GM18868 (cell line): ENCODE measurements around the gene HUNK.

Experiments used
- ATAC-seq: cut with Tn5 transposase; IDR thresholded peaks from one replicate; pipeline ENCODE4 v1.9.1; 2021; ENCODE audit warnings: mild to moderate bottlenecking, moderate library complexity; ENCODE audit not compliant: unreplicated experiment

The HUNK gene

DNA sequence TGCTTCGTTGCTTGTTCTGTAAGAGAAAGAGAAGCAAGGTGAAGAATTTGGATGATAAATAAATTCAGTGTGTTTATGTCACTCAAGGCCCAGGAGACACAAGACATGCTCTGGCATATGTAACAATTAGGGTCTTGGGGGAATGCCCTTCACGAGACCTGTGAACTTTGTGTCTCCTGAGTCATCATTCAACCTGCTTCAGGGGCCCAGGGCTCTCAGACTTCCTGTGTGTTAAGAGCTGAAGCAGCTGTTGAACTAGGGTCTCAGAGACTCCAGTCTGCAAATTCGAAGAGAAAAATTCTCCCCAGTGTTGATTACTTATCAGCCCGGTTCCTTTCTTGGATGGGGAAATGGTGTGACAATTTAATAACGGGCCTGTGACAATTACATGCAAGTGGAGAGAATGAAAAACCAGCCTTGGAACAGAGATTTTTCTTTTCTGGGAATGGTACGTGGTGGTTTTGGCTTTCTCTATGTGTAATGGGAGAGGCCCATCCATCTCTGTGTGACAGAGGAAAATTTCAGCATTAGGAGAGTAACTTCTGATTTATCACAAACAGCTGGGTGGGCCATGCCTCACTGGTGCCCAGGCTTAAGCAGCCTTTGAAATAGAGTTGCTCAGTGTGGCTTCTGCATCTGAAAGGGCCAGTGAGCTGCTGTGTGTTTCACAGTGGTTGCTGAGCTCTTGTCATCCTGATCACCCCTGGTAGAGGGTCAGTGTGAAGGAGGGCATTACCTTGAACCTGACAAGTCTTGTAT is 22.4 kb downstream of the HUNK start:
- ATAC-seq = no peak

DNA sequence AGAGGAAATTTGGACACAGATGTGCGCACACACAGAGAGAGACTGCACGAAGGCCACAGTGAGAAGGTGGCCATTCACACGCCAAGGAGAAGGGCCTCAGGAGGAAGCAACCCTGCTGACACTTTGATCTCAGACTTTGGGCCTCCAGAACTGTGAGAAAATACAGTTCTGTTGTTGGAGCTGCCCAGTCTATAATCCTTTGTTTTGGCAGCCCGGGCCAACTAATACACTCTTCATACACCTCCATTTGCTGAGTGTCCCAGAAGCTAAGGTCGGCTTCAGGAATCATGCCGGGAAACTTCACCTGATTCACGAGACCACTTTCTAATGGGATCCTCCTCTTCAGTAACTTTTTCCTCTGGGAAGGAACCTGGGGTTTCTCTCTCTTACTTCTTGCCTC is 23.2 kb downstream of the HUNK start:
- no peak for ATAC-seq

DNA sequence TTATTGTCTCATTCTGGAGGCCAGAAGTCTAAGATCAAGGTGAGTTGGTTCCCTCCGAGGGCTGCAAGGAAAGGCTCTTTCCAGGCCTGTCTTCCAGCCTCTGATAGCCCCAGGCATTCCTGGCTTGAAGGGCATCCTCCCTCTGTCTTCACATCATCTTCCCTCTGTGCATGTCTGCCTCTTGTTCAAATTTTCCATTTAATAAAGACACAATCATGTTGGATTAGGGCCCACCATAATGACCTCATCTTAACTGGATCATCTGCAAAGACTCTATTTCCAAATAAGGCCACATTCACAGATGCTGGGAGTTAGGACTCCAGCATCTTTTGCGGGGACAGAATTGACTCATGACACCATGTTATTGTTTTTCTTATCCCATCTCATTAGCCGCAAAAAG is 24.5 kb downstream of the HUNK start:
- no peak for ATAC-seq

DNA sequence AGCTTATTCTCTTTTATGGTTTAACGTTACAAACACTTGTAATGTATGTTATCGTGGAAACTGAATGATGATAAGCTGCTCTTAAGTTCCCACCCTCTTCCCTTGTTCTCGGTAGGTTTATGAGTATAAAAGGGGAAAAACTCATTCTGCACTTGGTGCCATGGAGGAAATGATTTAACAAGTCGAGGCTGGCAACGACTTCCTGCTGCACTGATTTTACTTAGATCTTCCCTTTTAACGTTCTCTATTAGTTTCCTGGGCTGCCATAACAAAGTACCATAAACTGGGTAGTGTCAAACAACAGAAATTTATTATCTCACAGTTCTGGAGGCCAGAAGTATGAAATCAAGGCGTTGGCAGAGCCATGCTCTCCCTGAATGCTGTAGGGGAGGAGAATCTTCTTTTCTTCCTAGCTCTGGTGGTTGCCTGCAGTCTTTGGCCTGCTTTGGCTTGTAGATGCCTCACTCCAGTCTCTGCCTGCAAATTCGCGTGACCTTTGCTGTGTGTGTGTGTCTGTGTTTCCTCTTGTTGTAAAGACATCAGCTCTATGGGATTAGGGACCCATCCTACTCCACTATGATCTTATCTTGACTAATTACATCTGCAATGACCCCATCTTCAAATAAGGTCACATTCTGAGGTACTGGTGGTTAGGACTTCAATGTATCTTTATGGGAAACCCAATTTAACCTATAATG is 26.3 kb downstream of the HUNK start:
- no peak for ATAC-seq

DNA sequence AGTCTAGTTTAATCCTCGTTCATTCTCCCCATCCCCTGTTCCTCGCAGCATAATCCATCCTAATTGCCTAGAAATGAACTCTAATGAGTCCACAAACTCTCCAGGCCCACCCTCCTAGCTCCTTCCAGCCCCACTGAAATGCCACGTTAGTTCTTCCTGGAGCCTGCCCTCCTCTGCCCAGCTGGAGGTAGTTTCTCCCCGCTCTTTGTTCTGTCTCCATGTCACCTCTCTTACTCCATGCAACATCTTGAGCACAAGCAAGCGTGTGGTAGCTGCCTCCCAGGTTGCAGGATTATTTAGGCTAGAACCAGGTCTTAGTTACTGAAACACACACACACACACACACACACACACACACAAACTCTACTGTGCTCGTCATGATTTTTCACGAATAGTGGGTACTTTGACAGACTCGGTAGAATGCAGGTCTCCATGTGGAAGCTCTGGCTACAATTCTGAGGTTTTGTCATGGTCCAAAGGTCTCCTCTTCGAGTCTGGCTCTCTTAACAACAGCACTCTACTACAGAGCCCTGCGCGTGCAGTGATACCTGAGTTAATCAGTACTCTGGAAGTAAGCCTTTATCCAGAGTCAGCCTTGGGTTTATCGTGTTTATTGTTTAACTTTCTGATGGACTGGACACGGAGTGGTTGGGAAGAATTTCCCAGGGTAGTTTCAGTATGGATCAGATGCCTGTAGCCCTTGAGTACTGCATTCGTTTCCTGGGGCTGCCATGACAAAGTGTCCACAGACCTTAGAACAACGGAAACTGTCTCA is 27.5 kb downstream of the HUNK start:
- ATAC-seq = no peak

DNA sequence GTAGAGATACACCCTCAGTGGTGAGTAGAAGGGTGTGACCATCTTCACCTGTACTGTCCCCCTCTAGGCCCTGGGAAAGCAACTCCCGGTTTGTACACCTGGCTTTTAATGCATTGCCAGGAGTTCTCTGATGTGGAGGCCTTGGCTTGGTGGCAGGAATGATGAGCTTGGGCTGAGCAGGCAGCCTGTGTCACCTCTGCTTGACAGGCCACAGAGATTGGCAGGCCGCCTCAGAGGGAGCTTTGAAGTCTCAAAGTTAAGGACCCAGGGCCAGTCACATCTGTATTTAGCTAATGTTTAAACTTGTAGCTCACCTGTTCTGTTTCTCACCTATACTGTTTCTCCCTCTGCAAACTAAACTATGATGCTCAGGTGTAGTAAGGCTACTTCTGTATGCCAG is 28.5 kb downstream of the HUNK start:
- ATAC-seq = no peak

DNA sequence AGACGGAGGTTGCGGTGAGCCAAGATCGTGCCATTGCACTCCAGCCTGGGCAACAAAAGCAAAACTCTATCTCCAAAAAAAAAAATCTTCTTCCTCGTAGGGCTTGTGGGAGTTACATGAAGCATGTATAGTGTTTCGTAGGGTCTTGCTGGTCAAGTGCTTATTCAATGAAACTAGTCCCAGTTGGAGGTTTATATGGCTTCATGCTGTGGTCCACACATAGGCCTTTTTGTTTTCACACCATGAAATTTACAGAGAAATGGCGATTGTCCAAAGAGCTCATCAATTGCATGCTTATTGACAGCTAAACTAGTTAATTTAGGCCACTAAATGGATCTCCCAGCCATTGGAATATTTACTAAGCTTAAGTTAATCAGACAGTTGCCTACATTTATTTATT is 29.6 kb downstream of the HUNK start:
- ATAC-seq = no peak

DNA sequence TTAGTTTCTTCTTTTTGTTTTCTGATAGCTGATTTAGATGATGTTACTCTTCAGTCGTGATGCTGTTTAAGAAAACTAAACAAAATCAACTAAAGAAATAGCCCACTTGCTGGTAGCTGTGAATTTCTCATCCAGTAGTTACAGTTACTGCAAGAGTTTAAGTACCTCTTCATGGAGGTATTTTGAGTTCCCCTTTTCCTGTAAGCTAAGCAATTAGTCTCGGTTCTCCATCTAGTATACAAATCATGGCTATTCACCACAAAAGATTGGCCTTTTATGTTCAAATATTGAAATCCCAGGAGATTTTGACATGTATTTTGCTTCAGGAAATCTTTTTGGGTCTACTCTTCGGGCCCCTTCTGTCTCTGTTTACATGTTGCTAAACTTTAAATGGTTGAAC is 31.1 kb downstream of the HUNK start:
- no peak for ATAC-seq

DNA sequence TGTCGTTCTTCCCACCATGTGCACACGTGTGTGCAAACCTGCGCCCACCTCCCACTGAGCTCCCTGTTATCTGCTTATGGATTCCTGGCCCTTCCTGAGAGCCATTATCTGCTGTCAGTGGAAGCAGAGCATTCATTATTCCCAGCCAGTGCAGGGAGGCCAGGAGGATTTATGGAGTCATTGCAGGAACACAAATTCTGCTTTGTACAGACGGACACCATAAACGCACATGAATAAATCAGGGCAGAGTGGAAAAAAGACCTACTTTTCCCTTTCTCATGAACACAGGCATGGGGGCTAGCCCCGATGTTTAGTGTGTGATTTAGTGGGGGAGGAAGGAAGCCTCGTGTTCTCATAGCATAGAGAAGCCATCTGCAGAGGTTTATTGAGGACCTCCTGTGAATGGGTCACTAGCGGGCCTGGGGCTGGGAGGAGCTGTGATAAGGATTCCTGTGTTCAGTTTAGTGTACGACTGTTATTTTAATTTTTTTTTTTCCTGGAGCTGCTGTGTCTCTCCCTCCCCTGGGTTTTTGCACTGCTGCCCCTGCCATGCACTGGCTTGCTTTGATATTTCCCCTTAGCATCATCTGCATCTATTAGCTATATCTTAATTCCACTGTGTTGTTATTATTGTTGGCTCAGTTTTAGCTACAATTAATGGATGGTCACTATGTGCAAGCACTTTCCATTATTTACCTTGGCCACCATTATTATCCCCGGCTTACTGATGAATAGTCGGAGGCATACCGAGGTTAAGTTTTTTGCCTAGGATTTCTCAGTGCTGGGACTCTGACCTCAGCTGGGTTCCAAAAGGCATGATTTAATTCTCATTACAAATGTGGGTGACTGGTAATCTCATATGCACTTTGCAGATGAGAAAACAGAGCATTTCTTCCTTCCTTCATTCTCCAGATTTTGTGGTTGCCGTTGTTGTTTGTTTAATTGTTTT is 33.0 kb downstream of the HUNK start:
- ATAC-seq = no peak

DNA sequence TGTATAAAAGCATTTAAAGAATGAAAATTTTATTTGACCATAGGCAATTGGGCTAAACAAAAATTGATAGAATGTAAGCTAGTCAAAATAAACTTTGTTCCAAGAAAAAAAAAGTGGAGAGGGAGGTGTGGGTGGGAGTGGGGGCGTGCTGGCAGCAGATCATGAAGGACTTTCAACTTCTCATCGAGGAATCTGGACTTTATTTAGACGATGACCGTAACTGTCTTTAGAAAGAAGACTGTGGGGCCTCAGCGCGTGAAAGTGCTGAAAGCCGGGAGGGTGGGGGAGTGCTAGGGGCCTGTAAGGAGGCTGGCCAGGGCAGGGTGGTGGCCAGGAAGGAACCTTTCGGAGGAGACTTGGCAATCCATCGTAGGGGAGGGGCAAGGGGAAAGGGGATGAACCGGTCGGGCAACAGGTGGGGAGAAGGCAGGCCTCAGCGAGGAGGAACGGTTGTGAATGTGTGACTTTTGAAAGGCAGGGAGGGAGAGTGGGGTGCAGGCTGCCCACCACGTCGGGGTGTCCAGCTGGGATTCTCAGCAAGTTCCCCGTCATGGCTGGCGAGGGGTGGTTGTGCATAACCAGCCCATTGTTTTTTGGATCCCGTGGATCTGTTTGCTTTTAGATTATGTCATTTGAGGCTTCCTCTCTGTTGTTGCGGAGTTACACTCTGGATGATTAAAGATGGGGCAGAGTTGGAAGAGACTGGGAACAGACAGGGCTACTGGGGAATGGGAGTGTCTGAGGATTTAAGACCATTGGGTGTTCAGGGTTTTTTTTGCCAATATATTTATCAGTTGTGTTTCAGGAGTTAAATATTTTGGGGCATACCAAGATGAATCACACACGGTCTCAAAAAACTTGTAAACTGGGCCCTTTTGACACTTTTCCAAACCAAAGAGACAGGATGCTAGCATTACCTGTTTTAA is 35.5 kb downstream of the HUNK start:
- no peak for ATAC-seq

DNA sequence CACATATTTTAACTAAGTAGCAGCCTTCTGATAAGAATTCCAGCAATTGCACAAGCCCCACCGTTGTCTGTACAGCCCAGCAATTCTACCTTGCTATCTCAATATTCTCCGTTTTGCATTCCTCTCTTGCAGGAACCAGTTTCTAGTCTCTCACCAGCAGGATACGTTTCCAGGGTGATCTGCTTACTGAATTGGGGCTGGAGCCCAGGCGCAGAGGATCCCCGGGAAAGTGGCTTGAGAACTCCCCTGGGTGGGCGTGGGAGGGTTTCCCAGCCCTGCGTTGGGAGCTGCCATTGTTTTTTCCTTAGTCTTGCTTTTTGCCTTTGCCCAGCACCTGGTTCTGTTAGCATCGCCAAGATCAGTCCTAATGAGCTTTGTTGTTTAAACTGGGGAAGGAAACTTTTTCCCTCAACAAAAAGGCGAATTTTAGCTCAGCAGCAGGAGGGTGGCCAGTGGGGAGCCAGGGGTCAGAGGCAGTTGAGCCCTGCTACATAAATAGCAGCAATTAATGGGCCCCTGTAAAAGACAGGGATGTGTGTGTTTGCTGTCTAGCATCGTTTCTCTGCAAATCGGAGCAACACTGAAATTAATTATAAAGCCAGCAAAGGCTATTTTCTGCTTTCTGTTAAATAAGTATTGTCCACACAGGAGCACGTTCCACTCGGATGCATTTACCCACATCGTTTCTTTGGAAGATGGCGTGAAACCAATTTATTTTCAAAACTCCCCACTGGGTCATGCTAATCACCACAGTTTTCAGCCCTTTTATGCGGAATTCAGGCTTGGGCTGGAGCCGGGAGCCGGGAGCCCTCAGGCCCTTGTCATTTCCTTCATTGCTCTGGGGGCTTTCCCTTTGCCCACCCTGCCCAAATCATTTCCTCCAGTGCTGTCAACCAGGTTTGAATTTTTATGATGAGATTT is 36.6 kb downstream of the HUNK start:
- no peak for ATAC-seq

DNA sequence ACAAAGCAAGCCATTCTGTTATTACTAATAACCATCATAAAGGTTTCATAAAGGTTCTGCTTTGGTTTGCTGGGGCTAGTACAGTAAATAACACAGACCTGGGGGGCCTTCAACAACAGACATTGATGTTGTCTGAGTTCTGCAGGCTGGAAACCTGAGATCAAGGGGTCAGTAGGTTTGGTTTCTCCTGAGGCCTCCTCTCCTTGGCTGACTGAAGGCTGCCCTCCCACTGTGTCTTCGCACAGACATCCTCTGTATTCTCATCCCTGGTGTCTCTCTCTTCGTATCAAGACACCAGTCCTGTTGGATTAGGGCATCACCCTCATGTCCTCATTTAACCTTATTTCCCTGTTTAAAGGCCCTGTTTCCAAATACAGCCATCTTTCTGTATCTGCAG is 37.3 kb downstream of the HUNK start:
- ATAC-seq = no peak

DNA sequence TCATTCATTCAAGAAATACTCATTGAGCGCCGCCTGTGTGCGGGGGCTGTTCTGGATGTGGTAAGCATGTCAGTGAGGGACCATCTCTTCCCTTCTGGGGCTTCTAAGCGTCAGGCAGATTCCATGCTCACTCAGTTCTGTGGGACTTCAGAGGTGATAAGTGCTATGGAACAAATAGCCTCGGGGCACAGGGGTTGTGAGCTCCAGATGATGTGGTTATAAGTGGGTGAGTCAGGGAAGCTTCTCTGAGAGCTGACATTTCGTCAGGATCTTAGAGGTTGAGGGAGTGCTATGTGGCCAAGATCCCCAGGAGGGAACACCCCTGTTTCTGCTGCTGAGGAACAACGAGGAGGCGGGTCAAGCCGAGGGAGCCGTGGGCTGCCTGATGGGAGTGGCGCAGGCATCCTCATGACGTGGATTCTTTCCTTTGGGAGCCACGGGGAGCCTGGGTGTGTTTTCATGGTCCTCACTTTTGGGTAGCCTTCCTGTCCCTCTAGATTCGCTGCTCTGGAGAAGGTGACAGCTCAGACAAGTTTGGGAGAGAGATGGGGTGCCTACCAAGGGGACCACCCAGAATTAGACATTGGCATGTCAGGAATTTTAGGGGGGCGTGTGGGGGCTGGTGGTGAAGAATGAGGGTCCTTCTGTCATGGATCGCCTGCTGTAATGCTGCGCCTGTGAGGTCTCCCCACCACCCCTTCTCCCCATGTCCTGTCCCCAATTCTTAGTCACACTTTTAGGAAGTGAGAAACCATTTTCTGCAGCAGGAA is 38.5 kb downstream of the HUNK start:
- ATAC-seq = no peak

DNA sequence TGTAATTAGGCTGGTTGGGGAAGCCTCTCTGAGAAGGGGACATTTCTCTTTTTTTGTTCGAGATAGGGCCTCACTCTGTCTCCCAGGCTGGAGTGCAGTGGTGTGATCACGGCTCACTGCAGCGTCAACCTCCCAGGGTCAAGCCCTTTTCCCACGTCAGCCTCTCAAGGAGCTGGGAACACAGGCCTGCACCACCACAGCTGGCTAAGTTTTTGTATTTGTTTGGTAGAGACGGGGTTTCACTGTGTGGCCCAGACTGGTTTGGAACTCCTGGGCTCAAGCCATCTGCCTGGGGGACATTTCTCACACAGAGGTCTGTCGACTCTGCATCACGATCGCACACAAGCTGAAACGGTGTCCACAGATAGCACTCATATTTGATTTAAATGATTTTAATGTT is 39.7 kb downstream of the HUNK start:
- no peak for ATAC-seq

DNA sequence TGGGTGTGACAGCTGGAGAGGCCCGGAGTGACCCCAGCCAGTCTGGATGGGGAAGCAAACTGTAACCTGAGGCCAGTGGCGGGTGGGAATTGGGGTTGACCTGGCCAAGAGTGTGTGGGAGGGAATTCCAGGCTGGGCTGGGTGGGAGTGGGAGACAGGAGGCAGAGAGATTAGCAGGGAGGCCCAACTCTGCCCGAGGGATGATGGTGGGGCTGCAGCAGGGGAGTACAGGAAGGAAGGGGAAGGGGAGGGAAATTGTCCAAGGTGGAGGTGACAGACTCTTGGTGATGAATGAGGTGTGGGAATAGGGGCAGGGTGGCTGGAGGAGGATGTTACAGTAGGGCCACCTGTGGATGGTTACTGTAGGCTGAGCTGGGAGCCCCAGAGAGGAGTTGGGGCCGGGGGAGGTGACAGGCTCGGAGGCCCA is 40.4 kb downstream of the HUNK start:
- no peak for ATAC-seq

DNA sequence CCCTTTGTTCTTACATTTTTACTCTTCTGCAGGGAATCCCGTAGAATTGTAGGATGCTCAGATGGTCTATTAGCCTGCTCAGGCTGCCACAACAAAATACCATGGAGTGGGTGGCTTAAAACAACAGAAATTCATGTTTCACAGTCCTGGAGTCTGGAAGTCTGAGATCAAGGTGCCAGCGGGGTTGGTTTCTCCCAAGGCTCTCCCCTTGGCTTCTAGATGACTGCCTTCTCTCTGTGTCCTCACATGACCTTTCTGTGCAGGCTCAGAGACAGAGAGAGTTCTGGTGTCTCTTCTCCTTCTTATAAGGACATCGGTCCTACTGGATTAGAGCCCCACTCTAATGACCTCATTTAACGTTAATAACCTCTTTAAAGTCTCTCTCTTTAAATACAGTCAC is 41.7 kb downstream of the HUNK start:
- no peak for ATAC-seq

DNA sequence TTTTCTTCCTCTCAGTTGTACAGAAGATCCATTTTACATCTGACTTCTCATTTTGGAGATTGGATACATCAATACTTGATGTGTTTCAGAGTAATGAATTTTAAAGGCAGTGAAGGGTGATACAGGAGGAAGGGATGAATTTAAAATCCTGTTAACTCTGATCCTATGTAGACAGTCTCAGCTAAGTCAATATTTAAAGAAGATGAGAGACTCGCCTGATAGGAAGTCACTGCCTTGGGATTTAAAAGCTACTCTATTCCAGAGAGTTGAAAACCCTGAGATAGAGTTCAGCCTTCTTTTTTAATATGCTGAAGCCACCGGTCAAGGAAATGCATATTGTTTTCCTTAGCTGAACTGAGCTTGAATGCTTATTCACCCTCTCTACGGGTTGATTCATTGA is 42.7 kb downstream of the HUNK start:
- ATAC-seq = no peak

DNA sequence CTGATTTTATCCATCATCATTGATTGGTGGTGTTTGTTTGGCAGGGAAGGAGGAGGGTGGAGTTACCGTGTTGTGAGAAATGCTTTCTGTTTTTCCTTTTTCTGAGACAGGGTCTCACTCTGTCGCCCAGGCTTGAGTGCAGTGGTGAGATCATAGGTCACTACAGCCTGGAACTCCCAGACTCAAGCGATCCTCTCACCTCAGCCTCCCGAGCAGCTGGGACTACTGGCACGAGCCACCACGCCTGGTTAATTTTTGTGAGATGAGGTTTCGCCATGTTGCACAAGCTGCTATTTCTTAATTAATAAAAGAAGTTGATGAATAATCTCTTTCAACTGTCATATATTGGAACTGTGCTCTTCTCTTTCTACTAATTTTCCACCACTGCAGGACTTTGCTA is 44.3 kb downstream of the HUNK start:
- ATAC-seq = no peak
